Panc1 (cell line): Measurements from ENCODE around the gene DNAH7.

Experiments
- POLR2AphosphoS5 ChIP-seq: IDR thresholded peaks from 2 replicates; pipeline ENCODE4 v1.6.1; 2012; ENCODE audit warnings: mild to moderate bottlenecking, low read depth, low read length, moderate library complexity
- REST ChIP-seq, 2 experiments: IDR thresholded peaks; 2 replicates each; pipeline ENCODE4 v1.6.1; 2011 to 2012; ENCODE audit warnings: low read depth in 2 of 2, control low read depth in 1 of 2, low read length in 1 of 2, mild to moderate bottlenecking in 1 of 2, moderate library complexity in 1 of 2; ENCODE audit not compliant: insufficient read depth in 1 of 2
- SIN3A ChIP-seq: IDR thresholded peaks from 2 replicates; pipeline ENCODE4 v1.6.1; 2012; ENCODE audit warnings: low read depth, mild to moderate bottlenecking, low read length, moderate library complexity, borderline replicate concordance; ENCODE audit not compliant: insufficient read depth
- TCF7L2 ChIP-seq: IDR thresholded peaks from 2 replicates; pipeline ENCODE4 v1.6.1; 2011; ENCODE audit warnings: mild to moderate bottlenecking, low read depth, low read length, inconsistent platforms
- TF ChIP-seq, protein P1 (sequence below): fragments of 450-650 bp; IDR thresholded peaks from 2 replicates; pipeline ENCODE4 v1.5.1; 2017; ENCODE audit warnings: mild to moderate bottlenecking

- TF ChIP-seq, protein P1, sequence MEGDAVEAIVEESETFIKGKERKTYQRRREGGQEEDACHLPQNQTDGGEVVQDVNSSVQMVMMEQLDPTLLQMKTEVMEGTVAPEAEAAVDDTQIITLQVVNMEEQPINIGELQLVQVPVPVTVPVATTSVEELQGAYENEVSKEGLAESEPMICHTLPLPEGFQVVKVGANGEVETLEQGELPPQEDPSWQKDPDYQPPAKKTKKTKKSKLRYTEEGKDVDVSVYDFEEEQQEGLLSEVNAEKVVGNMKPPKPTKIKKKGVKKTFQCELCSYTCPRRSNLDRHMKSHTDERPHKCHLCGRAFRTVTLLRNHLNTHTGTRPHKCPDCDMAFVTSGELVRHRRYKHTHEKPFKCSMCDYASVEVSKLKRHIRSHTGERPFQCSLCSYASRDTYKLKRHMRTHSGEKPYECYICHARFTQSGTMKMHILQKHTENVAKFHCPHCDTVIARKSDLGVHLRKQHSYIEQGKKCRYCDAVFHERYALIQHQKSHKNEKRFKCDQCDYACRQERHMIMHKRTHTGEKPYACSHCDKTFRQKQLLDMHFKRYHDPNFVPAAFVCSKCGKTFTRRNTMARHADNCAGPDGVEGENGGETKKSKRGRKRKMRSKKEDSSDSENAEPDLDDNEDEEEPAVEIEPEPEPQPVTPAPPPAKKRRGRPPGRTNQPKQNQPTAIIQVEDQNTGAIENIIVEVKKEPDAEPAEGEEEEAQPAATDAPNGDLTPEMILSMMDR = no peak
- no peak for TF ChIP-seq POLR2AphosphoS5
- no peak for TF ChIP-seq REST (IDR thresholded peaks at IDR 0.05; ENCODE audit: insufficient read depth in 1 of 2, low read depth in 2 of 2, low read length in 1 of 2)
- no peak for TF ChIP-seq TCF7L2
- TF ChIP-seq SIN3A = no peak
Observed at GRCh38 chr2:196079052-196079451, 10.4 kb upstream of the DNAH7 start.
